ENCODE measurements around the gene SHMT2. TPM values are rescaled to one million over a fixed set of nuclear protein-coding genes. Genes with fewer than 3 reads are reported as not detected.

Gene SHMT2
- total RNA-seq, 1 experiment from 2014 or later = 210 TPM

GRCh38 chr12:57190821-57191220 lies 38.7 kb upstream of the SHMT2 start:
- DNase-seq = no peak
- ChIA-PET POLR2A (ENCODE audit: unreplicated experiment) (no interaction called here), CTCF (no interaction called here)
- TF ChIP-seq CTCF (conservative IDR thresholded peaks at IDR 0.05; ENCODE audit: low read depth, low read length) (no peak), EZH2phosphoT487 (IDR thresholded peaks at IDR 0.05; ENCODE audit: borderline replicate concordance, low read length) (no peak), EZH2 (IDR thresholded peaks at IDR 0.05; ENCODE audit: low read length, unreplicated experiment) (no peak)
- H3K9ac ChIP-seq (ENCODE audit: low read length) = no peak overlapping the region
- H3K9me3 ChIP-seq (ENCODE audit: low read length) = no peaks in the 10 kb centered on the region
- H3K4me1 ChIP-seq (ENCODE audit: insufficient read depth, low read length) = no peaks in the 10 kb centered on the region
- BruUV-seq (replicated peaks) = no TSS peak
- no peak for ATAC-seq
- H3F3A ChIP-seq (ENCODE audit: low read length, unreplicated experiment) = no peaks in the 10 kb centered on the region
- no peak overlapping the region for H3K4me2 ChIP-seq (ENCODE audit: low read length)
- no peak overlapping the region for H2AFZ ChIP-seq (ENCODE audit: low read length)
- H4K20me1 ChIP-seq (ENCODE audit: low read length) = no peaks in the 10 kb centered on the region
- peaks cover 9% of the 10 kb centered on the region; the same call in 1 of the 2 replicates for H3K36me3 ChIP-seq (ENCODE audit: low read depth, low read length)
- H3K27ac ChIP-seq (ENCODE audit: low read length) = no peak overlapping the region
- H3K27me3 ChIP-seq (ENCODE audit: low read length) = no peaks in the 10 kb centered on the region
- no peaks in the 10 kb centered on the region for H3K9me2 ChIP-seq (replicated peaks; ENCODE audit: low read length)
- H3K4me3 ChIP-seq (ENCODE audit: low read length) = no peak overlapping the region
- no peaks in the 10 kb centered on the region for H3K79me2 ChIP-seq (ENCODE audit: low read length)
- intact Hi-C loops (cut with micrococcal nuclease) = no loop called here

GRCh38 chr12:57191410-57191809 lies 38.1 kb upstream of the SHMT2 start:
- H3K79me2 ChIP-seq (ENCODE audit: low read length) = no peaks in the 10 kb centered on the region
- H3K9me2 ChIP-seq (replicated peaks; ENCODE audit: low read length) = no peaks in the 10 kb centered on the region
- H2AFZ ChIP-seq (ENCODE audit: low read length) = no peak overlapping the region
- ATAC-seq (no peak), DNase-seq (no peak)
- no peaks in the 10 kb centered on the region for H4K20me1 ChIP-seq (ENCODE audit: low read length)
- no peak overlapping the region for H3K4me2 ChIP-seq (ENCODE audit: low read length)
- H3K27ac ChIP-seq (ENCODE audit: low read length) = no peak overlapping the region
- no TSS peak for BruUV-seq (replicated peaks)
- H3F3A ChIP-seq (ENCODE audit: low read length, unreplicated experiment) = no peaks in the 10 kb centered on the region
- H3K36me3 ChIP-seq (ENCODE audit: low read depth, low read length) = peaks cover 8% of the 10 kb centered on the region; the same call in 1 of the 2 replicates
- no peaks in the 10 kb centered on the region for H3K9me3 ChIP-seq (ENCODE audit: low read length)
- no peak for TF ChIP-seq CTCF (conservative IDR thresholded peaks at IDR 0.05; ENCODE audit: low read depth, low read length)
- TF ChIP-seq EZH2 (IDR thresholded peaks at IDR 0.05; ENCODE audit: low read length, unreplicated experiment) = no peak
- TF ChIP-seq EZH2phosphoT487 (IDR thresholded peaks at IDR 0.05; ENCODE audit: borderline replicate concordance, low read length) = no peak
- H3K9ac ChIP-seq (ENCODE audit: low read length) = no peak overlapping the region
- no peak overlapping the region for H3K4me3 ChIP-seq (ENCODE audit: low read length)
- intact Hi-C loops (cut with micrococcal nuclease) = no loop called here
- H3K27me3 ChIP-seq (ENCODE audit: low read length) = no peaks in the 10 kb centered on the region
- H3K4me1 ChIP-seq (ENCODE audit: insufficient read depth, low read length) = no peaks in the 10 kb centered on the region
- POLR2A ChIA-PET (ENCODE audit: unreplicated experiment) = no interaction called here
- CTCF ChIA-PET = no interaction called here

- TF ChIP-seq EZH2 (IDR thresholded peaks at IDR 0.05; ENCODE audit: low read length, unreplicated experiment) (no peak), CTCF (conservative IDR thresholded peaks at IDR 0.05; ENCODE audit: low read depth, low read length) (no peak), EZH2phosphoT487 (IDR thresholded peaks at IDR 0.05; ENCODE audit: borderline replicate concordance, low read length) (no peak)
- Histone ChIP-seq H3K9ac (ENCODE audit: low read length) (no peak overlapping the region), H3K27ac (ENCODE audit: low read length) (no peak overlapping the region), H3K4me3 (ENCODE audit: low read length) (no peak overlapping the region), H3K9me3 (ENCODE audit: low read length) (no peaks in the 10 kb centered on the region), H3K27me3 (ENCODE audit: low read length) (no peaks in the 10 kb centered on the region), H3F3A (ENCODE audit: low read length, unreplicated experiment) (no peaks in the 10 kb centered on the region), H3K4me2 (ENCODE audit: low read length) (no peak overlapping the region), H3K79me2 (ENCODE audit: low read length) (no peaks in the 10 kb centered on the region), H3K4me1 (ENCODE audit: insufficient read depth, low read length) (no peaks in the 10 kb centered on the region), H4K20me1 (ENCODE audit: low read length) (no peaks in the 10 kb centered on the region), H3K9me2 (replicated peaks; ENCODE audit: low read length) (no peaks in the 10 kb centered on the region), H2AFZ (ENCODE audit: low read length) (no peak overlapping the region), H3K36me3 (ENCODE audit: low read depth, low read length) (peaks cover 8% of the 10 kb centered on the region; the same call in 1 of the 2 replicates)
- DNase-seq = no peak
- no peak for ATAC-seq
- CTCF ChIA-PET = no interaction called here
- POLR2A ChIA-PET (ENCODE audit: unreplicated experiment) = no interaction called here
- BruUV-seq (replicated peaks) = no TSS peak
- intact Hi-C loops (cut with micrococcal nuclease) = no loop called here
These were observed 36.6 kb upstream of the SHMT2 start for GRCh38 chr12:57192920-57193319.
